GM18868 (cell line): ENCODE data around the gene ATG4D.

Experiments used
- ATAC-seq: cut with Tn5 transposase; IDR thresholded peaks from one replicate; pipeline ENCODE4 v1.9.1; 2021; ENCODE audit warnings: mild to moderate bottlenecking, moderate library complexity; ENCODE audit not compliant: unreplicated experiment

The ATG4D gene

GRCh38 chr19:10543420-10544241 is at the start of gene ATG4D:
Gene ATG4D (plus strand): TSS chr19:10543904. CDS start chr19:10544091, 187 bp downstream.
- ATAC-seq = peak; percentile 65

GRCh38 chr19:10497371-10497770 is 46.3 kb upstream of the ATG4D start:
- no peak for ATAC-seq

GRCh38 chr19:10499550-10500246 is 44.0 kb upstream of the ATG4D start:
- no peak for ATAC-seq

- ATAC-seq = no peak
Measured at GRCh38 chr19:10500247-10500592, 43.5 kb upstream of the ATG4D start.

- ATAC-seq = peak; percentile 36
Measured at GRCh38 chr19:10501971-10502523, 41.7 kb upstream of the ATG4D start.

GRCh38 chr19:10502524-10503001 is 41.1 kb upstream of the ATG4D start:
- ATAC-seq = peak; percentile 78

GRCh38 chr19:10503002-10503789 is 40.5 kb upstream of the ATG4D start, which contains the start of gene KEAP1:
Gene KEAP1 (minus strand): TSS chr19:10503356. CDS start chr19:10500033, 3,323 bp downstream.
- ATAC-seq = peak; percentile 26

GRCh38 chr19:10505583-10506229 is 38.0 kb upstream of the ATG4D start:
- ATAC-seq = no peak

- no peak for ATAC-seq
Measured at GRCh38 chr19:10508036-10508435, 35.7 kb upstream of the ATG4D start.

GRCh38 chr19:10508707-10509106 is 35.0 kb upstream of the ATG4D start:
- no peak for ATAC-seq

GRCh38 chr19:10510301-10510802 is 33.4 kb upstream of the ATG4D start:
- ATAC-seq = no peak

GRCh38 chr19:10513223-10513622 is 30.5 kb upstream of the ATG4D start:
- ATAC-seq = no peak

- no peak for ATAC-seq
Measured at GRCh38 chr19:10514211-10515145, 29.2 kb upstream of the ATG4D start.

- ATAC-seq = no peak
Measured at GRCh38 chr19:10516064-10516385, 27.7 kb upstream of the ATG4D start.

- ATAC-seq = no peak
Measured at GRCh38 chr19:10516671-10517286, 26.9 kb upstream of the ATG4D start.

GRCh38 chr19:10517361-10517759 is 26.3 kb upstream of the ATG4D start, which contains the start of gene S1PR5:
Gene S1PR5 (minus strand): TSS chr19:10517447. CDS start chr19:10515011, 2,436 bp downstream.
- ATAC-seq = no peak

GRCh38 chr19:10517760-10518443 is 25.8 kb upstream of the ATG4D start:
- no peak for ATAC-seq
